NT2/D1 (cell line): ENCODE measurements around the gene MTERF2.

Experiments used
- DNase-seq: peaks from one replicate; pipeline ENCODE4 v3.0.0-alpha.2; 2011; ENCODE audit warnings: low read depth, low spot score
- H3K27me3 ChIP-seq: 2 replicates; pipeline ENCODE4 v1.6.0; 2011; ENCODE audit warnings: mild to moderate bottlenecking; ENCODE audit not compliant: insufficient read length, insufficient read depth
- H3K36me3 ChIP-seq: 2 replicates; pipeline ENCODE4 v1.6.1; 2011; ENCODE audit warnings: mild to moderate bottlenecking, low read length, mixed read lengths; ENCODE audit not compliant: insufficient read depth, insufficient read length
- H3K4me1 ChIP-seq: 2 replicates; pipeline ENCODE4 v1.5.1; 2011; ENCODE audit not compliant: insufficient read depth, insufficient read length
- H3K4me3 ChIP-seq: 2 replicates; pipeline ENCODE4 v1.5.1; 2011; ENCODE audit warnings: low read depth; ENCODE audit not compliant: insufficient read length
- H3K9ac ChIP-seq: 2 replicates; pipeline ENCODE4 v1.6.0; 2011; ENCODE audit warnings: low read depth; ENCODE audit not compliant: insufficient read length
- H3K9me3 ChIP-seq: 2 replicates; pipeline ENCODE4 v1.5.1; 2011; ENCODE audit warnings: mild to moderate bottlenecking, low read length; ENCODE audit not compliant: insufficient read depth
- SUZ12 ChIP-seq: IDR thresholded peaks from 2 replicates; pipeline ENCODE4 v1.6.1; 2011; ENCODE audit not compliant: insufficient read length, insufficient read depth; ENCODE audit errors: extremely low read depth
- YY1 ChIP-seq: IDR thresholded peaks from 2 replicates; pipeline ENCODE4 v1.6.1; 2011; ENCODE audit not compliant: insufficient read length, insufficient read depth
- ZNF274 ChIP-seq: IDR thresholded peaks from 2 replicates; pipeline ENCODE4 v1.6.1; 2011; ENCODE audit warnings: mild to moderate bottlenecking, low read depth, low read length

MTERF2 gene

GRCh38 chr12:106986135-106986534 is 811 bp downstream of the MTERF2 start:
- Histone ChIP-seq H3K4me3 (peak overlapping the region; percentile 73), H3K4me1 (no peaks in the 10 kb centered on the region), H3K27me3 (no peaks in the 10 kb centered on the region), H3K36me3 (peaks cover 33% of the 10 kb centered on the region), H3K9ac (peak overlapping the region; percentile 90), H3K9me3 (no peaks in the 10 kb centered on the region)
- DNase-seq: no peak
- no peak for TF ChIP-seq YY1
- TF ChIP-seq ZNF274: no peak
- no peak for TF ChIP-seq SUZ12

GRCh38 chr12:106985479-106985878 is 1.5 kb downstream of the MTERF2 start:
- Histone ChIP-seq H3K36me3 (peaks cover 33% of the 10 kb centered on the region), H3K27me3 (no peaks in the 10 kb centered on the region), H3K4me1 (no peaks in the 10 kb centered on the region), H3K9me3 (no peaks in the 10 kb centered on the region), H3K4me3 (no peak overlapping the region), H3K9ac (no peak overlapping the region)
- TF ChIP-seq SUZ12 (no peak), ZNF274 (no peak), YY1 (no peak)
- no peak for DNase-seq

GRCh38 chr12:106984588-106985137 is 2.3 kb downstream of the MTERF2 start:
- H3K9ac ChIP-seq: no peak overlapping the region

GRCh38 chr12:106982229-106982628 is 4.7 kb downstream of the MTERF2 start:
- no peak overlapping the region for H3K4me3 ChIP-seq
- peaks cover 40% of the 10 kb centered on the region for H3K36me3 ChIP-seq
- TF ChIP-seq ZNF274 (no peak), YY1 (no peak)
- H3K27me3 ChIP-seq: no peaks in the 10 kb centered on the region
- no peak overlapping the region for H3K9ac ChIP-seq
- DNase-seq: no peak
- no peaks in the 10 kb centered on the region for H3K9me3 ChIP-seq
- no peaks in the 10 kb centered on the region for H3K4me1 ChIP-seq

More at GRCh38 chr12:106984588-106985137, 2.3 kb downstream of the MTERF2 start:
- TF ChIP-seq SUZ12 (no peak), ZNF274 (no peak), YY1 (no peak)
- no peaks in the 10 kb centered on the region for H3K4me1 ChIP-seq
- no peak for DNase-seq
- H3K4me3 ChIP-seq: no peak overlapping the region
- peaks cover 31% of the 10 kb centered on the region for H3K36me3 ChIP-seq
- H3K27me3 ChIP-seq: no peaks in the 10 kb centered on the region
- no peaks in the 10 kb centered on the region for H3K9me3 ChIP-seq

- TF ChIP-seq ZNF274 (no peak), YY1 (no peak), SUZ12 (no peak)
- DNase-seq: no peak
- no peaks in the 10 kb centered on the region for H3K9me3 ChIP-seq
- H3K4me3 ChIP-seq: no peak overlapping the region
- no peak overlapping the region for H3K9ac ChIP-seq
- peaks cover 43% of the 10 kb centered on the region for H3K36me3 ChIP-seq
- no peaks in the 10 kb centered on the region for H3K27me3 ChIP-seq
- no peaks in the 10 kb centered on the region for H3K4me1 ChIP-seq
Observed at GRCh38 chr12:106981788-106982187, 5.2 kb downstream of the MTERF2 start.

GRCh38 chr12:106980944-106981343 is 6.0 kb downstream of the MTERF2 start:
- no peak for TF ChIP-seq ZNF274
- Histone ChIP-seq H3K4me1 (no peaks in the 10 kb centered on the region), H3K9ac (no peak overlapping the region), H3K27me3 (no peaks in the 10 kb centered on the region), H3K4me3 (no peak overlapping the region), H3K9me3 (no peaks in the 10 kb centered on the region), H3K36me3 (peaks cover 47% of the 10 kb centered on the region)
- DNase-seq: no peak

DNA sequence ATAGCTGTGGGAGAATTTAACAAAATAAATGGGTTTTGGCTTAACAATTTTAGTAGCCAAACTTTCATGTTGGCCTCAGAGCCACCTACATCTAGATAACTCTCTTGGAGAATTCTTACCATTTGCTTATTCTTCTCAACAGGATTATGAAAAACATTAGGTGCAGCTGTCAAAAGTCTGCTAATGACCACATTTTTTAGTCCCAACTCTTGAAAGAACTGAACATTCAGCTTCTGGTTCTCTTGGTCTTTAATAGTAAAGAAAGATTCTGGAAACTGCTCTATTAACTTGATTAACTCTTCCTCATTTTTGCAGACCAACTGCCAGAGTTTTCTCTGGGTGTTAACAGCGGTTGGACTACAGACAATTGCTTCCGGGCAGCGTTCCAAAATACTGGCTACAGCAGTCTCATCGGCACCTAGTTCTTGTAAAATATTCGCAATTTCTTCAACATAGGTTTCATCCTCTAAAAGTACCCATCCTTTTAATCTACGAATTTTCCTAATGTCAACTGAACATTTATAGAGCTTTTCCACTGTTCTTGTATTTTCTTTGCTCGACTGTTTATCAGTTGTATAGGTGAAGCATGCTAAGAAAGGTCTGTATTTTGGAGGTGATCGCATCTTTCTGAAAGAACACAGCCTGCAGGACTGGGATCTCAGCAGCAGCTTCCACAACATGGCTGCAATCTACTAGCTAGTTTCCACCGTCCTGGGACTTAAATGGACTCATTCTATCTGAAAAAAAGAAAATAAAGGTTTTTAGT is 8.7 kb downstream of the MTERF2 start:
- DNase-seq: no peak
- Histone ChIP-seq H3K4me3 (no peak overlapping the region), H3K9ac (no peak overlapping the region), H3K4me1 (no peaks in the 10 kb centered on the region), H3K36me3 (peaks cover 28% of the 10 kb centered on the region), H3K9me3 (no peaks in the 10 kb centered on the region), H3K27me3 (no peaks in the 10 kb centered on the region)
- no peak for TF ChIP-seq YY1
- no peak for TF ChIP-seq SUZ12
- no peak for TF ChIP-seq ZNF274
